Tibial nerve (tissue), 4 donors: ENCODE data around the gene MMP17. TPM values are rescaled to one million over a fixed set of nuclear protein-coding genes. Genes with fewer than 3 reads are reported as not detected.
A peak's percentile ranks its signal among the peaks of the same experiment; 100 is the strongest.

Experiments
- DNase-seq, 2 donors: peaks; one replicate each; pipeline ENCODE4 v3.0.0-alpha.2; 2019; ENCODE audit warnings: low spot score in 2 of 2
- H3K27ac ChIP-seq, 4 donors: fragments of 200-600 bp; sonication (generic) in 3 of 4; one replicate each; pipeline ENCODE4 v1.5.1; 2017 to 2019; ENCODE audit warnings: mild to moderate bottlenecking in 1 of 4
- H3K27me3 ChIP-seq, 2 donors: fragments of 200-600 bp; sonication (generic) in 1 of 2; one replicate each; pipeline versions ENCODE4 v1.5.1 to v1.6.0; 2017 to 2019
- H3K36me3 ChIP-seq, 3 donors: fragments of 200-600 bp; sonication (generic); one replicate each; pipeline ENCODE4 v1.5.1; 2018 to 2019
- H3K4me1 ChIP-seq, 4 donors: fragments of 200-600 bp; sonication (generic) in 3 of 4; one replicate each; pipeline ENCODE4 v1.5.1; 2017 to 2019
- H3K4me3 ChIP-seq, 4 donors: fragments of 200-600 bp; sonication (generic) in 3 of 4; one replicate each; pipeline ENCODE4 v1.5.1; 2017 to 2019; ENCODE audit warnings: mild to moderate bottlenecking in 1 of 4, moderate library complexity in 1 of 4
- H3K9me3 ChIP-seq, 4 donors: fragments of 200-600 bp; sonication (generic) in 3 of 4; one replicate each; pipeline ENCODE4 v1.5.1; 2017 to 2019
- CTCF ChIP-seq, 5 experiments: fragments of 200-600 bp in 3 of 5; fragments of 450-650 bp in 2 of 5; sonication (generic) in 3 of 5; IDR thresholded peaks; one replicate each; pipeline ENCODE4 v1.5.1; 2016 to 2019; ENCODE audit warnings: antibody characterized with exemption in 5 of 5, mild to moderate bottlenecking in 3 of 5, moderate library complexity in 2 of 5
- EP300 ChIP-seq, 2 donors: sonication (generic); formaldehyde crosslinking; IDR thresholded peaks; one replicate each; pipeline ENCODE4 v1.6.1; 2017; ENCODE audit warnings: antibody characterized with exemption in 2 of 2, mild to moderate bottlenecking in 1 of 2
- POLR2A ChIP-seq, 2 donors: fragments of 450-650 bp; IDR thresholded peaks; one replicate each; pipeline ENCODE4 v1.6.1; 2017; ENCODE audit warnings: antibody characterized with exemption in 2 of 2, mild to moderate bottlenecking in 2 of 2, moderate library complexity in 2 of 2
- WGBS, 2 donors: methylation state at CpG; one replicate each; pipeline ENCODE4 v1.1.5; 2018; 5-methylcytosine and 5-hydroxymethylcytosine counted together
- total RNA-seq, 4 donors: library from RNA; depleted of rRNA; stranded (reverse); fragments of >200 nt; gene quantifications; one replicate each; pipeline ENCODE4 v1.1.0, GENCODE V29; 2016

Gene MMP17
- total RNA-seq, 4 donors from 2014 or later: 10.9 to 65.3 (median 32.6) TPM

GRCh38 chr12:131849700-131850553, 21.7 kb downstream of the MMP17 start:
- DNase-seq: no peak
- no peak for TF ChIP-seq CTCF (IDR thresholded peaks at IDR 0.05)
- Histone ChIP-seq H3K36me3 (peaks cover 0 to 71% (median 0%) of the 10 kb centered on the region in 3 donors), H3K27me3 (no peaks in the 10 kb centered on the region), H3K4me3 (no peak overlapping the region), H3K4me1 (peaks cover 0 to 6% (median 0%) of the 10 kb centered on the region in 4 donors), H3K27ac (no peak overlapping the region), H3K9me3 (no peaks in the 10 kb centered on the region)
- WGBS, 2 donors: 89% methylated on average over 38 to 42 of the region's 47 CpGs

GRCh38 chr12:131850856-131851559, 22.8 kb downstream of the MMP17 start:
- Histone ChIP-seq H3K27ac (no peak overlapping the region), H3K36me3 (peaks cover 0 to 61% (median 0%) of the 10 kb centered on the region in 3 donors), H3K9me3 (no peaks in the 10 kb centered on the region), H3K27me3 (peaks cover 0 to 9% of the 10 kb centered on the region in 2 donors), H3K4me1 (peaks cover 0 to 6% (median 0%) of the 10 kb centered on the region in 4 donors), H3K4me3 (no peak overlapping the region)
- DNase-seq: no peak
- no peak for TF ChIP-seq EP300 (IDR thresholded peaks at IDR 0.05)
- TF ChIP-seq CTCF (IDR thresholded peaks at IDR 0.05): peak; percentile 19 to 77 (median 38)
- TF ChIP-seq POLR2A (IDR thresholded peaks at IDR 0.05): no peak
- 79 to 84% methylated on average over 14 to 39 of the region's 41 CpGs for WGBS, 2 donors

GRCh38 chr12:131851741-131852550, 23.8 kb downstream of the MMP17 start:
- no peak overlapping the region for H3K4me3 ChIP-seq
- peaks cover 0 to 17% of the 10 kb centered on the region in 2 donors for H3K27me3 ChIP-seq
- DNase-seq: no peak
- H3K27ac ChIP-seq: no peak overlapping the region
- no peaks in the 10 kb centered on the region for H3K9me3 ChIP-seq
- peaks cover 0 to 51% (median 0%) of the 10 kb centered on the region in 3 donors for H3K36me3 ChIP-seq
- TF ChIP-seq EP300 (IDR thresholded peaks at IDR 0.05): no peak
- no peak for TF ChIP-seq POLR2A (IDR thresholded peaks at IDR 0.05)
- TF ChIP-seq CTCF (IDR thresholded peaks at IDR 0.05): no peak
- WGBS, 2 donors: 76 to 80% methylated on average over 22 to 36 of the region's 37 CpGs
- H3K4me1 ChIP-seq: peaks cover 0 to 6% (median 0%) of the 10 kb centered on the region in 4 donors

- WGBS, 2 donors: 46 to 51% methylated on average over 13 to 21 of the region's 24 CpGs
Measured at GRCh38 chr12:131852551-131853299, 24.5 kb downstream of the MMP17 start.

More at GRCh38 chr12:131852551-131853299, 24.5 kb downstream of the MMP17 start:
- DNase-seq: no peak
- H3K9me3 ChIP-seq: no peaks in the 10 kb centered on the region
- peaks cover 0 to 6% (median 0%) of the 10 kb centered on the region in 4 donors for H3K4me1 ChIP-seq
- peaks cover 0 to 44% (median 0%) of the 10 kb centered on the region in 3 donors for H3K36me3 ChIP-seq
- no peak overlapping the region for H3K27ac ChIP-seq
- H3K4me3 ChIP-seq: no peak overlapping the region
- H3K27me3 ChIP-seq: peaks cover 0 to 17% of the 10 kb centered on the region in 2 donors
- TF ChIP-seq CTCF (IDR thresholded peaks at IDR 0.05) (no peak), POLR2A (IDR thresholded peaks at IDR 0.05) (no peak), EP300 (IDR thresholded peaks at IDR 0.05) (no peak)
